HG03439 (cell line): ENCODE results near the gene TIMM22.
"Not testable (repeated sequence)": the region's sequence is repeated elsewhere in the genome, so short reads cannot be mapped to it uniquely, and the experiment has no call there.

ENCODE experiments used
- ATAC-seq: cut with Tn5 transposase; IDR thresholded peaks from one replicate; pipeline ENCODE4 v1.9.1; 2021; ENCODE audit warnings: mild to moderate bottlenecking, moderate library complexity; ENCODE audit not compliant: unreplicated experiment

The TIMM22 gene

DNA sequence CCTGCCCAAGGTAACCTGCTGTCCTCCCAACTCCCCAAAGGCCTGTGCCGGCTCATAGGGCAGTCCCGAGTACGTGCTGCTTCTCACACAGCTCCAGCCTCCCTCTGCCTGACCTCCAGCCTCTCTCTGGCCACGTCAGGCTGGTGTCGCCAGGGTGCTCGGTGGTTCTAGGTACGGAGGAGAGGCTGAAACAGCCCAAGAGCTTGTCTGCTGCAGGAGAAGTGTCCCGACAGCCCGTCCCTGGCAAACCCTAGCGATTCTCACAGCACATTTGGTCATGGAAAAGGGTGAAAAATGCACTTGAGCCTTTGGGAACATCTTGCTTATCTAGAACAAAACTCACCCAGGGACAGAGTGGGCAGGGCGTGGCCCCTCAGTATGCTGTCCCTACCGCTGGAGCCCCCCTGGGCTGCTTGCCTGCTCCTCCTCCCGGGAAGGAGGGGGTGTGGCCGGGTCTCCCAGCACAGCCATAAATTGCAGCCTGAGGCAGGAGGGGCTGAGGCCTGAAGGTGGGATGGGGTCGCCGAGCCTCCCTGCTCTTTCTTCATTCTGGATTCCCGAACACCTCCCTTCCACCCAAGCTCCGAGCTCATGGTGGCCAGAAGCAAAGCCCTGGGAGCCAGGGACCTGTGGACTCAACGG, 40.4 kb downstream of the TIMM22 start:
- no peak for ATAC-seq

DNA sequence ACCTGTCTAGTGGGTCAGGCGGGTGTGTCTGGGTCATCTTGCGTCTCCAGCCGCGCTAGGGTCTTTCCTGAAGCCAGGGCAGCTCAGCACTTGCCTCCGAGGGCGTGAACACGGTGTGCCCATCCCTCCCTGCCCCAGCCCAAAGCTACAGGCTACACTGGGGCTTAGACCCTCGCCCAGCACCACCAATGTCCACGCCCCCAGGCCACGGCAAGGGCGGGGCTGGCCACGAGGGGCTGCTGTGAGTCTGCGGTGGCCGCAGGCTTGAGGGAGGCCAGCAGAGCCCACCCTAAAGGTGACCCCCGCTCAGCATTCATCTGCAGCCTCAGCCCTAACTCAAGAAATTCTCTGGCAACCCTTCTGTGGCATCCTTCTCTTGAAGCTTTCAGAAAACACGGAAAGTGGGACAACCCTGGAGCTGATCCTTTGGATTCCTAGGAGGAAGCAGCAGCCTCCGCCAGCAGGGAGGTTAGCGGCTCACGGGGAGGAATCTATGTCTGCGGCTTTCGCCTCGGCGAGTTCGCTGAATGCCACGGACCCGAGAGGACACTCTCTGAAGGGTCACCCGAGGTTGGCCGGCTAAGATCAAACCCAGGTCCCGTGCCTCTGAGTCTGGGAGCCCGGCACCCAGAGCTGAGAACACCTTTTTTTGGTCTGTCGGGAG, 41.7 kb downstream of the TIMM22 start:
- no peak for ATAC-seq

DNA sequence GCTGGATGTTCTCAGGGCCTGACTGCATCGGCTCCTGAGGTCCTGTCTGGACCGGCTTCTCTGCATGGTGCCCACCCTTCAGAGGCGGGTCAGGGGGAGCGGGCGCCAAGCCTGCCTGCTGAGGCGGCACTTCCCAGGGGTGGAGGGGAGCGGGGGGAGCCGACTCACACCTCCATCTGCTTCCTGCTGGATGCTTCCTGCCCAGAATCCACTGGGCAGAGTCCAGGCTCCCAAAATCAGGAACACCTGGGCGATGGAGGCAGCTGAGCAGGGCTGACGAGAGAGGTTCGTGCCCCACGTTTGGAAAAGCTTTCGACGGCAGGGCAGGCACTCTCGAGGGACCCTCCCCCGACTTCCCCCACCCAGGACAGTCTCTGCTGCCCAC, 42.2 kb downstream of the TIMM22 start:
- no peak for ATAC-seq

DNA sequence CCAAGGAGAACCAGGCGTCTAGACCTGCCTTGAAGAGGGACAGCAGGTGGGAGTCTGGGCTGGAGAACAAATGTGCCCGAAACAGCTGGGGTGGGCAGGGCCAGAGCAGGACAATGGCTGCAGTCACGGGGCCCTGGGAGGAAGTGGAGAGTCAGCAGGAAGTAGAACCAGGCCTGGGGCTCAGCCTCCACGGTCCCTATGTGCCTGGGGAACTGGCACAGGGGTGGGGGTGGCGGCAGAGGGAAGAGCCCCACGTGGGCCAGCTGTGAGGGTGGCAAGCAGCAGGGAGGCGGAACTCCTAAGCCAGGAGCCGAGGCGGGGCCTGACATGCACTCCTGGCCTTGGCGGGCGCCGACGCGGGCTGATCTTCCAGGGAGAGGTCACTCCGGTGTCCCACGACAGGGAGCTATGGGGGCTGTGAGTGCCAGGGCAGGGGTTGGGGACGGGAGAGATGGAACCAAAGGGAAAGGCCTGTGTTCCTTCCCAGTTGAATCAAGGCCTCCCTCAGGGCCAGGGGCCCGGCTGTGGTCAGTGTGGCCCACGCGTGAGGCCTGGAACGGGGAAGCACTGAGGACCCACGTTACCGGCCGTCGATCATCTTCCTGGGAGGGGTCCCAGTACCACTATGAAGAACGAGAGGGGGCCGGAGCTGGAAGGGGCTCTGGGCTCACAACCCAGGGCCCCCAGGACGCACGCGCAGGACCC, 42.7 kb downstream of the TIMM22 start:
- no peak for ATAC-seq

DNA sequence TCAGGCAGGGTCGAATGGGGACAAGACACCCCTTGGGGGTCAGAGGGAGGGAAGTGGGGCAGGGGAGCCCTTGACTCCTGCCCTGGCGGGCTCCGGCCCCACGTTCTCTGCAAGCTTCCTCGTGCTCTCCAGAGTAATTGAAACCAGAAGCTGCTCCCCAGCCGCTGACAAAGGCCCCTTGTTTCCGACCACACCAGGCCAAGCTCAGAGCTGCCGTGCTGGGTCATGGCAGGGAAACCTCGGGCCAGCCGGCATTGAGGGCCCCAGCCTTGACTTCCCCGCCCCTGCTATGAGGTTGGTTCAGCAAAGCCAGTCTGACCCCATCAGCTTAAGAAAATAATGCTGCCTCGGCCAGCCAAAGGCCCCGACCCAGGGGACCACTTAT, 43.3 kb downstream of the TIMM22 start:
- no peak for ATAC-seq

DNA sequence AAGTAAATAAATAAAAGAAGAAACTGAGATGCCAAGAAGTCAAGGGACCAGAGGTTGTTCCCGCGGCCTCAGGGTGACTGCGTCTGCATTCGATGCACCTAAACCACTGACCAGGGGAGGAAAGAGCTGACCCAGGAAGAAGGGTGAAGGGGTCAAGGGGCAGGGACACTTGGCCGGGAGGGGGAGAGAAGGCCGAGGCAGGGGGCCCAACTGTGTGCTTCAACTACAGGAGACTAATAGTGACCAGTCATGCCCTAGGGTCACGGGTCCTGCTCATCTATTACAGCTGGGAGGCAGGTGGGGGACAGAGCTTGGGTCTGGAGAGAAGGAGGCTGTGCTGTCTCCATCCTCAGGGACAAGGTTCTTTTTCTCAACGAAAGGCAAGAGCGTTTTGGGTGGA, 44.8 kb downstream of the TIMM22 start:
- ATAC-seq, result no peak

DNA sequence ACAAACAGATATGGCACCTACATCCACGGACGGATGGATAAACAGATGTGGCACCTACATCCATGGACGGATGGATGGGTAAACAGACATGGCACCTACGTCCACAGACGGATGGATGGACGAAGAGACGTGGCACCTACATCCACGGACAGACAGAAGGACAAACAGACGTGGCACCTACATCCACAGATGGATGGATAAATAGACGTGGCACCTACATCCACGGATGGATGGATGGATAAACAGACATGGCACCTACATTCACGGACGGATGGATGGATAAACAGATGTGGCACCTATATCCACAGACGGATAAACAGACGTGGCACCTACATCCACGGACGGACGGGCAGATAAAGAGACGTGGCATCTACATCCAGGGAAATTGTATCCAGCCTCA, 45.6 kb downstream of the TIMM22 start:
- ATAC-seq, result no peak

DNA sequence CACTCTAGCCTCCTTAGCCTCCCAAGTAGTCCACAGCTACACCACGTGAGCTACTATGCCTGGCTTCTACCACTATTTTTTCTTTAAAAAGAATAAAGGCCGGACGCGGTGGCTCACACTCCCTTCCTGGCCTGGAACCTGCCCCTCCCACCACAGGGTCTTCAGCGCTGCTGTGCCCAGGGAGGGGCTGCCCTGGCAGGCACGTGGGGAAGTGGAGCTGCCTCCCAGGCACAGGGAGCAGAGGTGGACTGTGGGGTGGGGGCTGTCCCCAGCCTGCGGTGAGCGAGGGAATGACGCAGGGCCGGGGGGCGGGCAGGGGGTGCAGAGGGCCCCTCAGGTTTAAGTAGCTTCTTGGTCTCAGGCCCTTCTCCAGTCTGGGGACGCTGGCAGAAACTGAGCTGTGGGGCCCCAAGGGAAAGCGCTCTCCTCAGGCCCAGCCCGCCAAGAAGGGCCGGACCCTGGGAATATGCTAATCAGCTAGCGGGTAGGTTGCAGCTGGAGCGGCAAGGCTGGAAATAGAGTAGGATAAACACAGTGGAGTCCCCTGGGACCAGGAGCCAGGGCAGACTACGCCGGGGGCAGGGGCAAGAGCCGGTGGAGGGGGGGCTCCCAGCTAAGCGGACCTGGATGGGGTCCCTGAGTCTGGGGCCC, 46.8 kb downstream of the TIMM22 start:
- ATAC-seq, result no peak

DNA sequence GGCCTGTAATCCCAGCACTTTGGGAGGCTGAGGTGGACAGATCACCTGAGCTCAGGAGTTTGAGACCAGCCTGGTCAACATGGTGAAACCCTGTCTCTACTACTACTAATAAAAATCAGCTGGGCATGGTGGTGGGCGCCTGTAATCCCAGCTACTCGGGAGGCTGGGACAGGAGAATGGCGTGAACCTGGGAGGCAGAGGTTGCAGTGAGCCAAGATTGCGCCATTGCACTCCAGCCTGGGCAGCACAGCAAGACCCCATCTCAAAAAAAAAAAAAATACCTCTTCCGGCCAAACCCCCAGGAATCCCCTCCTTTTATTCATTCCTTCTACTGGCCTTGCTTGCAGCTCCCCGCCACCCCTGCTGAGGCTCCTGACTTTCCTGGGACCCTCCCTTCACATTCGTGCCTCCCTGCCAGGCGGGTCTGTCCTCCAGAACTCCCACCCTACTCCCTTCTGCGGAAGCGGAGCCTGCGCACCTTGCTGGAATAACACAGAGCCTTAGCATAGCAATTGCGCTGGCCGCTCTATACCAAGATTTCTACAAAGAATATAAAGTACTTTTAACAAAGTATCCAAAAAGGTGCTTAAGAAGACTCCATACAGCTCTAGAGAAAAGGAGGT, 47.6 kb downstream of the TIMM22 start:
- not testable (repeated sequence) for ATAC-seq

DNA sequence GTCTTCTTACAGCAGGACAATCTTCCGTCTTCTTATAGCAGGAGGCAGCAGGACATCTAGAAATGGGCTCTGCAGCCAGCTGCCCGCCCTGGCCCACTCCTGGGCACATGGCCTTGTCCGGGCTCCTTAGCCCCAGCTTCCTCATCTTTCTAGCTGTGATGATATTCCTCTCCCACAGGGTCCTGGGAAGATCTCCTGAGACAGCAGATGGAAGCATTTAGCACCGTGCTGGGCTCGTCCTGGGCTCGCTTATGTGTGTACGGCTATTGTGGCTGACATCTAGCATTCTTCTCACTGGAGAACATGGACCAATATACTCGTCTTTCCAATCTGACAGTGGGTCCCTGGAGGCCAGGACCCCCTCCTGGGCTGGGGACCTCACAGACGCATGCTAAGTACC, 48.5 kb downstream of the TIMM22 start:
- ATAC-seq, result no peak

DNA sequence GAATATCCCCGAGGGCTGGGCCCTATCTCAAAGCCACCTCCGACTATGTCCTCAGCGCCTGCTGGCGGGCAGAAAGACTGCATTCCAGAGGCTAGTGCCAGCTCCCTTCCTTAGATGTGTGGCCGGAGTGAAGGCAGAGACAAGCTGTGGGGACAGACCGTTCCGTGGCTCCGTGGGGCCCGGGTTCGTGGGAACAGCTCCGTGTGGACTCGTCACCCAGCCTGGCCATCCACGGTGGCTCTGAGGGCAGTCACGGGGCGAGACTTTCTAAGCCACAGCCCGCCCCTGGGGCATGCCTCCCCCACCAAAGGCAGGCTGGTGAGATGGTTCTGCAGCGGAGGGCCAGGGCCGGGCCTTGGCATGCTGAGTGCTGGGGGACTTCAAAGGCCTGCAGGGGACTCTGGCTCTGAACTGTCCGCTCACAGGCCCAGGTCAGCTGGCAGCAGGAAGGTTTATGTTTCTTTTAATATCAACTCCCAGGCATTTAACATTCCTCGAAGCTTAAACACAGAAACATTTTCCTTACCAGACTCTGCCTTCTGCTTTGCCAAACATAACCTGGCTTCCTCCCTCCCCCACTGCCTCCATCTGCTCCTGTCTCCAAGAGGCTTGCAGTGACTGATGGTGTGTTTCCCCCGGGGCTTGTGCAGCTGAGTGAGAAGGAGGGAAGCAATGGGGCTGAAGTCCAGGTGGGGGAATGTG, 50.4 kb downstream of the TIMM22 start:
- ATAC-seq, result no peak

DNA sequence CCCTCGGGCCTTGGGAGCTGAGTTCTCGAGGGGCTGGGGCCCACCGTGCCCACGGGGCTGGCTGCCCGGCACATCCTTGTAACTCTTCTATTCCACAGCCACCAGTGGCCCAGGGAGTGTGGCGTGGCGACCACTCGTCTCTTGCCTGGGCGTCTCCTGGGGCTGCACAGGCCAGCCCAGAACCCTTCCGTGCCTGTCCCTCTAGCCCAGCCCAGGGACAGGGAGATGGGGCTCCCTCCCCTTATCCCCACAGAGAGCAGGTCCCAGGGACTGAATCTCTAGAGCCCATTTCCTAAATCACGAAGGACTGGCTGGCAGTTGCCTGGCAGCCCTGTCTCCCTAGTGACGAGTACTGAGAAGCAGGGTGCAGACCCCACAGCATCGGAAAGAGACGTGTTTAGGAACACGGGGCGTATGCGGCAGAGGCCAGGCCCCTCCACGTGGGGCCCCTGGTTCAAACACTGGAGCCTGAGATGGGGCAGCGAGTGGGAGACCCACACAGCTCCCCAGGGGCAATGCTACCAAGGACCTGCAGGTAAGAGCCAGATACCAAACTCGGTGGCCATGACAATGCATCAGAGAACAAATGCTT, 51.0 kb downstream of the TIMM22 start:
- ATAC-seq, result no peak

DNA sequence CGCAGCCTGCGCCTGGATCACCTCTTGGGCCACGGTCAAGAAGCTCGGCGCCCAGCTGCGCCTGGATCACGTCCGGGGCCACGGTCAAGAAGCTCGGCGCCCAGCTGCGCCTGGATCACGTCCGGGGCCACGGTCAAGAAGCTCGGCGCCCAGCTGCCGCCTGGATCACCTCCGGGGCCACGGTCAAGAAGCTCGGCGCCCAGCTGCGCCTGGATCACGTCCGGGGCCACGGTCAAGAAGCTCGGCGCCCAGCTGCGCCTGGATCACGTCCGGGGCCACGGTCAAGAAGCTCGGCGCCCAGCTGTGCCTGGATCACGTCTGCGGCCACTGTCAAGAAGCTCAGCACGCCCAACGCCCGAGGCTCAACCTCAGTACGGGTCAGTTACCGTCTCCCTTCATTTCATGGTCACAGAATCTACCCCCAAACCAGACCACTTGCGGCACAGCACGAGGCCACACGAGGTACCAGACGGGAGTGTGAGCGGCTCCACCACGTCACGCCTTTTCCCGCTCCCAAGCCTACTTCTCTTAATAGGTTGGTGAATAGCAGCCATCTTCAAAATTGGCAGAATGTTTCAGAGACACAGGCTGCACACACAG, 51.7 kb downstream of the TIMM22 start:
- ATAC-seq, result not testable (repeated sequence)

DNA sequence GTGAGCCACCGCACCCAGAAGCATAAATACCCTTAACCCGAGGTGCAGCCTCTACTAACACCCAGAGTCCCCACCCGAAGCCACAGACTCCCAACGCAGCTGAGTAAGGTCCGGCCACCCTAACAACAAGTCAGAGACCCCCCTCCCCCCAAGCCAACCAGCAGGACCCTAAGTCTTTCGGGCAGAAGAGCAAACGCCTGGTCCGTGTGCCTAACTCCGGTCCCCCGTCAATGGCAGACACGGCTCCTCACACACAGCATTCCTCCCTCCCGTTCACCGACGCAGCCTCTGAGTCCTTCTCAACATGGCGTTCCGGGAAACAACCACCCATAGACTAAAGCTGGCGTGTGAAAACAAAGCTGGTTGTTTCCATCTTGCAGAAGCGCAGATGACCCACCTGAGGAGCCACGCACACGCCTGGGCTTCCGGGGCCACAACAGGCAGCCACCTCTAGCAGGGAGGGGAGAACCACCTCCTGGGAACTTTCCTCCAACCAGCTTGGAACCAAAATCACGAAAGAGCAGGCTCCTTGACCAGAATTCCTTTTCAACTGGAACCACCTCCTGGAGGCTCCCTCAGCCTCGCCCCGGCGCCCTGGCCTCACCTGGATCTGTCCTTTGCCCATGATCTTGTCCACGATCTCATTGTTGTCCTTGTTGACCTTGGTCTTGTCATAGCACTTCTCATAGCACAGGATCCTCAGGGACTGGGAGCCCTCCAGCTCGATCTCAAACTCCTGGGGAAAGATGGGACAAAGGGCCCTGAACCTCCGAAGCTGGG, 52.7 kb downstream of the TIMM22 start:
- no peak for ATAC-seq

DNA sequence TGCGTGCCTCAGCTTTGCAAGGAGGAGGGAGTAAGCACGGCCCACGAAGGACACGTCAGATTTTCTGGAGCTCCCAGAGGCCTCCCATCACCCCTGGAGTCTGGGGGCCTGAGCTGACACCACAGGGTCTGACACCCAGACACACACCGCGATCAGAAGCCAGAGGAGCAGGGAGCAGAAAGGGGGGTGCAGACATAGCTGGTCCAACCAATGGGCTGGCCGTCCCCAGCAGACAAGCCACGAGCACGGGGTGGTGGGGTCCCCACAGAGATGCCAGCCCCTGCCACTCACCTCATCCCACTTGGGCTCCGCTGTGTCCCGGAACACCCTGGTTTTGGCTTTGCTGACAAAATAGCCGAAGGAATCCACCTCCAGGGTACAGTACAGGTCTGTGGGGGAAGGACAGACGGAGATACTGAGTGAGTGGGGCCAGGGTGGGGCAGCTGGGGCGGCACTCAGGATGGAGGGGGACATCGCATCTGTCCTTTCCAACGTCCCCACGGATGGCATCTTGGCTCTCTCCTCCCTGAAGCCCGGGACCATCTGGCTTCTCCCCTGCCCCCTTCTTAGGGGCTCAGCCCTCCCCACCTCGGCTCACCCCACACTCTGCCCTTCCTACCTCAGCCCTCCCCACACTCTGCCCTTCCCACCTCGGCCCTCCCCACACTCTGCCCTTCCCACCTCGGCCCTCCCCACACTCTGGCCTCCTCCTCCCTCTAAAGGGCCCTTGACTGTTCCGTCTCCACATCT, 53.5 kb downstream of the TIMM22 start:
- ATAC-seq, result no peak

DNA sequence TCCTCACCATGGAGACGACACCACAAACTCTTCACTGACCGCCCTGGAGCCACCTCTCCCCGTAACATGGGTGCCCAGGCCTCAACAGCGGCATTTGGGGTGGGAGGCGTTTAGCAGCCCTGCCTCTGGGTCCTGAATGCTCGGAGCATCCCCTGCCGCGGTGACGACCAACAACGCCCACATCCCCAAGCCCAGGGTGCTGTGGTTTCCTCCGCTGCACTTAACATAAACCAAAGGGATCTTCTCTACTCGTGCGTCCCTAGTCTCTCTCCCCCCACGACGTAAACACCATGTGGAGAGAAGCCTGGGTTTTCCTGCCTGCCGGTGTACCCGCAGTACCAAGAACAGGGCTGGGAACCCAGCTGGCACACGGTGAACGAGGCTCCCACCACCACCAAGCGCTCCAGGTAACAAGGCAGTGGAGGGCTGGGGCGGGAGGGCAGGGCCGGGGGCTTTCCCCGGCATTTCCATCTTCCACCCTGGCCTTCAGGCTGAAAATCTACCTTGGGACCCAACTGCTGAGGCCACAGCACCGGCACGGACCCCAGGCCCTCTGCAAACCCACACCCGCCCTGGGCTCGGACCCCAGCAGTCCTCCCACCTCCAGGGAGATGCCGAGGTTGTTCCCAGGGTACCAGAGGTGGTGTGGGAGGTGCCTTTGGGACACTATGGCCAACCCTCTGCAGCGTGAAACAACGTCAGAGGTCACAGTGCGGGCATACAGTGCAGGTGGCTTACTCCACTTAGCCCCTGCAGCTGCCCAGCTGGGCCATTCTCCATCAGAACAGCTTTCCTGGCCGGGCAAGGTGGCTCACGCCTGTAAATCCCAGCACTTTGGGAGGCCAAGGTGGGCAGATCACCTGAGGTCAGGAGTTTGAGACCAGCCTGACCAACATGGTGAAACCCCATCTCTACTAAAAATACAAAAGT, 54.3 kb downstream of the TIMM22 start:
- ATAC-seq, result no peak
